Measurements from ENCODE around the gene PDE10A. TPM values are rescaled to one million over a fixed set of nuclear protein-coding genes. Genes with fewer than 3 reads are reported as not detected.

PDE10A gene
- total and polyA plus RNA-seq, 8 donors = 0.78 to 58.2 (median 4.0) TPM; not detected in 1

- intact Hi-C loops (cut with DNase I; ENCODE audit: low total_unique reads) = no loop called here
- TF ChIP-seq POLR2A (IDR thresholded peaks at IDR 0.05) = no peak
- no peak for TF ChIP-seq POLR2AphosphoS5 (IDR thresholded peaks at IDR 0.05)
- DNase-seq = no peak
These were observed 258.3 kb downstream of the PDE10A start for GRCh38 chr6:165404697-165405096.

GRCh38 chr6:165404296-165404695 lies 258.7 kb downstream of the PDE10A start:
- intact Hi-C loops (cut with DNase I; ENCODE audit: low total_unique reads) = no loop called here

More at GRCh38 chr6:165404697-165405096, 258.3 kb downstream of the PDE10A start:
- Histone ChIP-seq H3K4me3 (no peak overlapping the region), H3K27me3 (no peaks in the 10 kb centered on the region), H3K36me3 (no peaks in the 10 kb centered on the region), H3K9me3 (peaks cover 0 to 3% (median 0%) of the 10 kb centered on the region in 4 donors), H3K4me1 (no peaks in the 10 kb centered on the region), H3K27ac (no peak overlapping the region)
- 23 to 57% (median 30%) methylated on average over 2 of the region's 2 CpGs for WGBS, 5 donors

GRCh38 chr6:165403006-165403595 lies 259.9 kb downstream of the PDE10A start:
- H3K36me3 ChIP-seq = no peaks in the 10 kb centered on the region
- no peak overlapping the region for H3K27ac ChIP-seq
- DNase-seq = no peak
- no peaks in the 10 kb centered on the region for H3K4me1 ChIP-seq
- TF ChIP-seq POLR2A (IDR thresholded peaks at IDR 0.05) (no peak), CTCF (IDR thresholded peaks at IDR 0.05) (no peak), POLR2AphosphoS5 (IDR thresholded peaks at IDR 0.05) (no peak), EP300 (IDR thresholded peaks at IDR 0.05) (no peak)
- WGBS, 5 donors = 86 to 91% (median 86%) methylated on average over 7 of the region's 7 CpGs
- no peak overlapping the region for H3K4me3 ChIP-seq
- H3K9me3 ChIP-seq = peaks cover 0 to 3% (median 0%) of the 10 kb centered on the region in 4 donors
- intact Hi-C loops (cut with DNase I; ENCODE audit: low total_unique reads) = no loop called here
- H3K27me3 ChIP-seq = no peaks in the 10 kb centered on the region

More at GRCh38 chr6:165404296-165404695, 258.7 kb downstream of the PDE10A start:
- Histone ChIP-seq H3K9me3 (peaks cover 0 to 3% (median 0%) of the 10 kb centered on the region in 4 donors), H3K36me3 (no peaks in the 10 kb centered on the region), H3K27ac (no peak overlapping the region), H3K4me3 (no peak overlapping the region), H3K4me1 (no peaks in the 10 kb centered on the region), H3K27me3 (no peaks in the 10 kb centered on the region)
- DNase-seq = no peak
- WGBS, 5 donors = 78 to 91% (median 87%) methylated on average over 2 of the region's 2 CpGs
- TF ChIP-seq POLR2A (IDR thresholded peaks at IDR 0.05) (no peak), EP300 (IDR thresholded peaks at IDR 0.05) (no peak), CTCF (IDR thresholded peaks at IDR 0.05) (no peak), POLR2AphosphoS5 (IDR thresholded peaks at IDR 0.05) (no peak)

- no peak for DNase-seq
- Histone ChIP-seq H3K27me3 (no peaks in the 10 kb centered on the region), H3K36me3 (no peaks in the 10 kb centered on the region), H3K4me3 (no peak overlapping the region), H3K4me1 (no peaks in the 10 kb centered on the region), H3K27ac (no peak overlapping the region), H3K9me3 (peaks cover 0 to 3% (median 0%) of the 10 kb centered on the region in 4 donors)
- WGBS, 5 donors = 61 to 78% (median 75%) methylated on average over 2 of the region's 2 CpGs
- TF ChIP-seq POLR2AphosphoS5 (IDR thresholded peaks at IDR 0.05) (no peak), EP300 (IDR thresholded peaks at IDR 0.05) (no peak), POLR2A (IDR thresholded peaks at IDR 0.05) (no peak), CTCF (IDR thresholded peaks at IDR 0.05) (no peak)
- intact Hi-C loops (cut with DNase I; ENCODE audit: low total_unique reads) = no loop called here
These were observed 261.9 kb downstream of the PDE10A start for GRCh38 chr6:165401092-165401491.

GRCh38 chr6:165390475-165390874 lies 272.6 kb downstream of the PDE10A start:
- Histone ChIP-seq H3K27me3 (no peaks in the 10 kb centered on the region), H3K36me3 (peaks cover 0 to 4% (median 0%) of the 10 kb centered on the region in 4 donors), H3K4me1 (no peaks in the 10 kb centered on the region), H3K4me3 (no peak overlapping the region), H3K9me3 (no peaks in the 10 kb centered on the region), H3K27ac (no peak overlapping the region)
- DNase-seq = no peak
- intact Hi-C loops (cut with DNase I; ENCODE audit: low total_unique reads) = no loop called here
- WGBS, 5 donors = 86 to 90% (median 88%) methylated on average over 6 of the region's 6 CpGs
- no peak for TF ChIP-seq CTCF (IDR thresholded peaks at IDR 0.05)
- TF ChIP-seq POLR2AphosphoS5 (IDR thresholded peaks at IDR 0.05) = no peak
- no peak for TF ChIP-seq EP300 (IDR thresholded peaks at IDR 0.05)
- TF ChIP-seq POLR2A (IDR thresholded peaks at IDR 0.05) = no peak
